KMS-11 (cell line): ENCODE measurements around the gene TTLL6.

Source experiments
- H2AFZ ChIP-seq: fragments of 200-600 bp; sonication (generic); 2 replicates; pipeline ENCODE4 v1.6.1; 2016; ENCODE audit warnings: antibody characterized with exemption, mixed run types, low read depth
- H3K27ac ChIP-seq: fragments of 200-600 bp; sonication (generic); 2 replicates; pipeline ENCODE4 v1.6.1; 2016; ENCODE audit warnings: mild to moderate bottlenecking, mixed run types
- H3K27me3 ChIP-seq: fragments of 200-600 bp; sonication (generic); 2 replicates; pipeline ENCODE4 v1.6.1; 2017; ENCODE audit warnings: mild to moderate bottlenecking, low read depth, mixed run types, moderate library complexity; ENCODE audit not compliant: insufficient read depth
- H3K36me3 ChIP-seq: fragments of 200-600 bp; sonication (generic); 2 replicates; pipeline ENCODE4 v1.6.1; 2017; ENCODE audit warnings: mild to moderate bottlenecking, mixed run types; ENCODE audit not compliant: insufficient read depth
- H3K4me1 ChIP-seq: fragments of 200-600 bp; sonication (generic); 2 replicates; pipeline ENCODE4 v1.6.1; 2016; ENCODE audit warnings: mild to moderate bottlenecking, low read depth, mixed run types; ENCODE audit not compliant: poor library complexity, severe bottlenecking
- H3K4me2 ChIP-seq: fragments of 200-600 bp; sonication (generic); 2 replicates; pipeline ENCODE4 v1.7.0; 2016; ENCODE audit warnings: mild to moderate bottlenecking, mixed run types
- H3K4me3 ChIP-seq: fragments of 200-600 bp; sonication (generic); IDR thresholded peaks from 2 replicates; pipeline ENCODE4 v1.6.1; 2017; ENCODE audit warnings: low read depth, low read length, mixed read lengths; ENCODE audit not compliant: insufficient read depth
- H3K79me2 ChIP-seq: fragments of 200-600 bp; sonication (generic); 2 replicates; pipeline ENCODE4 v1.6.1; 2016; ENCODE audit warnings: low read depth, mixed run types; ENCODE audit not compliant: insufficient read depth
- H3K9ac ChIP-seq: fragments of 200-600 bp; sonication (generic); 2 replicates; pipeline ENCODE4 v1.6.1; 2016; ENCODE audit warnings: mild to moderate bottlenecking, mixed run types
- H4K20me1 ChIP-seq: fragments of 200-600 bp; sonication (generic); 2 replicates; pipeline ENCODE4 v1.6.1; 2016; ENCODE audit warnings: mild to moderate bottlenecking, mixed run types; ENCODE audit not compliant: insufficient read depth
- CTCF ChIP-seq: fragments of 200-600 bp; sonication (generic); conservative IDR thresholded peaks from 2 replicates; pipeline ENCODE4 v1.6.1; 2017; ENCODE audit warnings: low read depth, mild to moderate bottlenecking, antibody characterized with exemption, low read length, moderate library complexity, mixed read lengths

TTLL6 gene

GRCh38 chr17:48733632-48734328 lies 83.2 kb downstream of the TTLL6 start:
- Histone ChIP-seq H3K4me3 (no peak overlapping the region), H3K27me3 (peaks cover 30% of the 10 kb centered on the region; the same call in 1 of the 2 replicates), H2AFZ (no peak overlapping the region), H3K27ac (no peak overlapping the region), H4K20me1 (no peaks in the 10 kb centered on the region), H3K4me2 (no peak overlapping the region), H3K4me1 (no peaks in the 10 kb centered on the region), H3K9ac (no peak overlapping the region), H3K36me3 (no peaks in the 10 kb centered on the region), H3K79me2 (no peaks in the 10 kb centered on the region)
- no peak for TF ChIP-seq CTCF

- Histone ChIP-seq H3K4me1 (no peaks in the 10 kb centered on the region), H3K36me3 (no peaks in the 10 kb centered on the region), H3K27ac (no peak overlapping the region), H3K27me3 (peaks cover 26% of the 10 kb centered on the region; the same call in 1 of the 2 replicates), H4K20me1 (no peaks in the 10 kb centered on the region), H3K4me2 (no peak overlapping the region), H3K4me3 (no peak overlapping the region), H3K79me2 (no peaks in the 10 kb centered on the region), H3K9ac (no peak overlapping the region), H2AFZ (no peak overlapping the region)
- TF ChIP-seq CTCF = no peak
Observed at GRCh38 chr17:48732688-48733629, 84.1 kb downstream of the TTLL6 start.

- H3K36me3 ChIP-seq = no peaks in the 10 kb centered on the region
- H3K27ac ChIP-seq = no peak overlapping the region
- H3K4me3 ChIP-seq = no peak overlapping the region
- no peaks in the 10 kb centered on the region for H4K20me1 ChIP-seq
- no peak for TF ChIP-seq CTCF
- peaks cover 21% of the 10 kb centered on the region; the same call in 1 of the 2 replicates for H3K27me3 ChIP-seq
- no peaks in the 10 kb centered on the region for H3K4me1 ChIP-seq
- H2AFZ ChIP-seq = no peak overlapping the region
- no peak overlapping the region for H3K4me2 ChIP-seq
- no peak overlapping the region for H3K9ac ChIP-seq
- no peaks in the 10 kb centered on the region for H3K79me2 ChIP-seq
Observed at GRCh38 chr17:48731355-48731754, 85.7 kb downstream of the TTLL6 start.

- H3K27me3 ChIP-seq = peaks cover 20% of the 10 kb centered on the region; the same call in 1 of the 2 replicates
Observed at GRCh38 chr17:48730240-48730550, 86.8 kb downstream of the TTLL6 start.

More at GRCh38 chr17:48730240-48730550, 86.8 kb downstream of the TTLL6 start:
- Histone ChIP-seq H2AFZ (no peak overlapping the region), H3K4me2 (no peak overlapping the region), H3K4me1 (no peaks in the 10 kb centered on the region), H3K4me3 (no peak overlapping the region), H3K36me3 (no peaks in the 10 kb centered on the region), H3K9ac (no peak overlapping the region), H4K20me1 (no peaks in the 10 kb centered on the region), H3K27ac (no peak overlapping the region), H3K79me2 (no peaks in the 10 kb centered on the region)
- no peak for TF ChIP-seq CTCF
